ENCODE results near the gene SLFNL1. TPM values are rescaled to one million over a fixed set of nuclear protein-coding genes. Genes with fewer than 3 reads are reported as not detected.

Gene SLFNL1
- under 1 TPM; 0.55 to 0.60 TPM for total RNA-seq

GRCh38 chr1:41021526-41022308 lies at the start of gene SLFNL1:
TSS of gene SLFNL1 (minus strand) at chr1:41021725. CDS start at chr1:41020660, 1,065 bp downstream.
- Mint-ChIP-seq H3K27ac (peak within 1 kb of the TSS; percentile 68), H3K36me3 (peaks cover 6% of the 10 kb centered on the region), H3K4me3 (no peak within 1 kb of the TSS), H3K4me1 (peaks cover 11% of the 10 kb centered on the region), H3K27me3 (no peaks in the 10 kb centered on the region), H3K9me3 (no peaks in the 10 kb centered on the region)
- ATAC-seq (ENCODE audit: low read depth) (no peak), DNase-seq (no peak)
- POLR2A ChIA-PET: interaction anchor here (0.9 kb wide), 1 partner anchor 12 kb away, joined by 3 read pairs; no protein-coding TSS in a partner anchor

GRCh38 chr1:41056907-41057306 lies 35.4 kb upstream of the SLFNL1 start:
- DNase-seq (no peak), ATAC-seq (ENCODE audit: low read depth) (no peak)
- no peaks in the 10 kb centered on the region for H3K4me1 Mint-ChIP-seq
- H3K27ac Mint-ChIP-seq: no peak overlapping the region
- H3K4me3 Mint-ChIP-seq: no peak overlapping the region
- peaks cover 36% of the 10 kb centered on the region for H3K36me3 Mint-ChIP-seq
- H3K27me3 Mint-ChIP-seq: no peaks in the 10 kb centered on the region
- POLR2A ChIA-PET: no interaction called here
- peaks cover 3% of the 10 kb centered on the region for H3K9me3 Mint-ChIP-seq

- no peak for ATAC-seq (ENCODE audit: low read depth)
Observed at GRCh38 chr1:41053316-41053715, 31.8 kb upstream of the SLFNL1 start.

GRCh38 chr1:41051022-41051421 lies 29.5 kb upstream of the SLFNL1 start:
- no peak for DNase-seq
- ATAC-seq (ENCODE audit: low read depth): no peak
- POLR2A ChIA-PET: no interaction called here
- peaks cover 14% of the 10 kb centered on the region for H3K36me3 Mint-ChIP-seq
- H3K27me3 Mint-ChIP-seq: no peaks in the 10 kb centered on the region
- H3K4me3 Mint-ChIP-seq: no peak overlapping the region
- H3K27ac Mint-ChIP-seq: no peak overlapping the region
- no peaks in the 10 kb centered on the region for H3K4me1 Mint-ChIP-seq
- H3K9me3 Mint-ChIP-seq: no peaks in the 10 kb centered on the region

More at GRCh38 chr1:41053316-41053715, 31.8 kb upstream of the SLFNL1 start:
- DNase-seq: no peak
- Mint-ChIP-seq H3K27me3 (no peaks in the 10 kb centered on the region), H3K36me3 (peaks cover 14% of the 10 kb centered on the region), H3K9me3 (no peaks in the 10 kb centered on the region), H3K4me1 (no peaks in the 10 kb centered on the region), H3K27ac (no peak overlapping the region), H3K4me3 (no peak overlapping the region)
- POLR2A ChIA-PET: no interaction called here

GRCh38 chr1:41048540-41048939 lies 27.0 kb upstream of the SLFNL1 start:
- H3K27me3 Mint-ChIP-seq: no peaks in the 10 kb centered on the region
- peaks cover 7% of the 10 kb centered on the region for H3K4me1 Mint-ChIP-seq
- H3K36me3 Mint-ChIP-seq: peaks cover 7% of the 10 kb centered on the region
- no peaks in the 10 kb centered on the region for H3K9me3 Mint-ChIP-seq
- DNase-seq (no peak), ATAC-seq (ENCODE audit: low read depth) (no peak)
- no peak overlapping the region for H3K4me3 Mint-ChIP-seq
- POLR2A ChIA-PET: no interaction called here
- no peak overlapping the region for H3K27ac Mint-ChIP-seq

GRCh38 chr1:41046347-41046775 lies 24.8 kb upstream of the SLFNL1 start:
- POLR2A ChIA-PET: no interaction called here
- Mint-ChIP-seq H3K27ac (no peak overlapping the region), H3K27me3 (no peaks in the 10 kb centered on the region), H3K9me3 (no peaks in the 10 kb centered on the region), H3K36me3 (peaks cover 7% of the 10 kb centered on the region), H3K4me1 (peaks cover 10% of the 10 kb centered on the region), H3K4me3 (no peak overlapping the region)
- DNase-seq (no peak), ATAC-seq (ENCODE audit: low read depth) (no peak)

- Mint-ChIP-seq H3K4me3 (no peak overlapping the region), H3K36me3 (peaks cover 5% of the 10 kb centered on the region), H3K4me1 (peaks cover 10% of the 10 kb centered on the region), H3K9me3 (no peaks in the 10 kb centered on the region), H3K27me3 (no peaks in the 10 kb centered on the region), H3K27ac (no peak overlapping the region)
- ATAC-seq (ENCODE audit: low read depth) (no peak), DNase-seq (no peak)
- POLR2A ChIA-PET: interaction anchor here (0.6 kb wide), 1 partner anchor 257 kb away, joined by 3 read pairs; no protein-coding TSS in a partner anchor
Observed at GRCh38 chr1:41045740-41046139, 24.2 kb upstream of the SLFNL1 start.

GRCh38 chr1:41044187-41044586 lies 22.7 kb upstream of the SLFNL1 start:
- H3K27me3 Mint-ChIP-seq: no peaks in the 10 kb centered on the region
- H3K9me3 Mint-ChIP-seq: no peaks in the 10 kb centered on the region
- DNase-seq (no peak), ATAC-seq (ENCODE audit: low read depth) (peak; percentile 60)
- peaks cover 8% of the 10 kb centered on the region for H3K36me3 Mint-ChIP-seq
- no peak overlapping the region for H3K4me3 Mint-ChIP-seq
- H3K27ac Mint-ChIP-seq: peak overlapping the region; percentile 10
- POLR2A ChIA-PET: no interaction called here
- peaks cover 10% of the 10 kb centered on the region for H3K4me1 Mint-ChIP-seq

GRCh38 chr1:41041614-41042270 lies 20.2 kb upstream of the SLFNL1 start:
- H3K4me1 Mint-ChIP-seq: peaks cover 10% of the 10 kb centered on the region
- peak overlapping the region; percentile 19 for H3K27ac Mint-ChIP-seq
- no peak for ATAC-seq (ENCODE audit: low read depth)
- H3K9me3 Mint-ChIP-seq: no peaks in the 10 kb centered on the region
- no peaks in the 10 kb centered on the region for H3K27me3 Mint-ChIP-seq
- peaks cover 6% of the 10 kb centered on the region for H3K36me3 Mint-ChIP-seq
- H3K4me3 Mint-ChIP-seq: no peak overlapping the region
- no peak for DNase-seq
- POLR2A ChIA-PET: no interaction called here

GRCh38 chr1:41038110-41038509 lies 16.6 kb upstream of the SLFNL1 start:
- Mint-ChIP-seq H3K4me3 (no peak overlapping the region), H3K27ac (no peak overlapping the region), H3K36me3 (peaks cover 11% of the 10 kb centered on the region), H3K27me3 (no peaks in the 10 kb centered on the region), H3K9me3 (no peaks in the 10 kb centered on the region), H3K4me1 (peaks cover 3% of the 10 kb centered on the region)
- DNase-seq (no peak), ATAC-seq (ENCODE audit: low read depth) (no peak)
- POLR2A ChIA-PET: no interaction called here

GRCh38 chr1:41037116-41037903 lies 15.8 kb upstream of the SLFNL1 start:
- Mint-ChIP-seq H3K27ac (no peak overlapping the region), H3K9me3 (no peaks in the 10 kb centered on the region), H3K27me3 (no peaks in the 10 kb centered on the region), H3K4me3 (no peak overlapping the region), H3K36me3 (peaks cover 14% of the 10 kb centered on the region), H3K4me1 (peaks cover 3% of the 10 kb centered on the region)
- ATAC-seq (ENCODE audit: low read depth) (no peak), DNase-seq (no peak)
- POLR2A ChIA-PET: no interaction called here

- peaks cover 23% of the 10 kb centered on the region for H3K36me3 Mint-ChIP-seq
- no peak for DNase-seq
- H3K27ac Mint-ChIP-seq: peak overlapping the region; percentile 6
- POLR2A ChIA-PET: no interaction called here
- no peak overlapping the region for H3K4me3 Mint-ChIP-seq
- no peaks in the 10 kb centered on the region for H3K4me1 Mint-ChIP-seq
- H3K27me3 Mint-ChIP-seq: no peaks in the 10 kb centered on the region
- H3K9me3 Mint-ChIP-seq: peaks cover 1% of the 10 kb centered on the region
- no peak for ATAC-seq (ENCODE audit: low read depth)
Observed at GRCh38 chr1:41033272-41033671, 11.7 kb upstream of the SLFNL1 start.

GRCh38 chr1:41032147-41032546 lies 10.6 kb upstream of the SLFNL1 start:
- H3K27ac Mint-ChIP-seq: no peak overlapping the region
- H3K9me3 Mint-ChIP-seq: peaks cover 1% of the 10 kb centered on the region
- DNase-seq (no peak), ATAC-seq (ENCODE audit: low read depth) (no peak)
- no peak overlapping the region for H3K4me3 Mint-ChIP-seq
- no peaks in the 10 kb centered on the region for H3K4me1 Mint-ChIP-seq
- no peaks in the 10 kb centered on the region for H3K27me3 Mint-ChIP-seq
- H3K36me3 Mint-ChIP-seq: peaks cover 28% of the 10 kb centered on the region
- POLR2A ChIA-PET: interaction anchor here (0.6 kb wide), 1 partner anchor 26 kb away, joined by 5 read pairs; no protein-coding TSS in a partner anchor
